ENCODE measurements around the gene ACTR1A. TPM values are rescaled to one million over a fixed set of nuclear protein-coding genes. Genes with fewer than 3 reads are reported as not detected.
A peak's percentile ranks its signal among the peaks of the same experiment; 100 is the strongest.
"Not testable (repeated sequence)": the region's sequence is repeated elsewhere in the genome, so short reads cannot be mapped to it uniquely, and the experiment has no call there.

ACTR1A gene
- total RNA-seq, 1 donor from 2014 or later = 66.8 TPM

DNA sequence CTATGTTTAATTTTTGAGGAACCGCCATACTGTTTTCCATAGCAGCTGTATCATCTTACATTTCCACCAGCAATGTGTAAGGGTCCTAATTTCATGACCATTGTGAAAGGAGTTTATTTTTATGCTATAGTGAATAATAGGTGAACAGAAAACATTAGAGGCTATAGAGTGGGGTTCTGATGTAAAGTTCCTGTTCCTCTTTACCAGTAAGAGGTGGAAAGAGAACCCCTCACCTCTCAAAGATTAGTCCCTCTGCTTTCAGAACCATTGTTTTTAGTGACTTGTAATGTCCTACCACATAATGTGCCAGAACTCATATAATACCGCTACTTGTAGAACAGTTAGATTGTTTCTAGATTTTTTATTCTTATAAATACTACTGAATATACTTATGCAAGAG is 35.4 kb upstream of the ACTR1A start:
- Histone ChIP-seq H3K27ac (ENCODE audit: low read depth, low read length) (no peak overlapping the region), H3K36me3 (ENCODE audit: control insufficient read depth in 3 of 3, insufficient read depth in 3 of 3, low read length in 3 of 3) (no peaks in the 10 kb centered on the region), H3K27me3 (ENCODE audit: control insufficient read depth in 3 of 3, insufficient read depth in 3 of 3, low read length in 3 of 3) (no peaks in the 10 kb centered on the region), H3K9me3 (ENCODE audit: control insufficient read depth in 3 of 3, low read length in 3 of 3) (no peaks in the 10 kb centered on the region), H3K4me1 (ENCODE audit: control insufficient read depth in 3 of 3, insufficient read depth in 3 of 3, low read length in 3 of 3) (peaks cover 0 to 4% (median 2%) of the 10 kb centered on the region in 3 donors), H3K9ac (ENCODE audit: low read depth in 1 of 3, low read length in 3 of 3) (no peak overlapping the region), H3K4me3 (ENCODE audit: low read length in 3 of 3) (no peak overlapping the region)

DNA sequence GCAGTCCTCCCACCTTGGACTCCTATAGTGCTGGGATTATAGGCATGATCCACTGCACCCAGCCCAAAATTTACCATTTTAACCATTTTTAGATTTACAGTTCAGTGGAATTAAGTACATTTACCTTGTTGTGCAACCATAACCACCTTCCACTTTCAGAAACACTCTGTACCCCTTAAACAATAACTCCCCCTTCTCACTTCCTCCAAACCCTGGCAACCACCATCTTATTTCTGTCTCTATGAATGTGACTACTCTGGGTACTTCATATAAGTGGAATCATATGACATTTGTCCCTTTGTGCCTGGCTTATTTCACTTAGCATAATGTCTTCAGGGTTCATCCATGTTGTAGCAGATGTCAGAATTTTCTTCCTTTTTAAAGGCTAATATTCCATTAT is 34.9 kb upstream of the ACTR1A start:
- H3K4me1 ChIP-seq (ENCODE audit: control insufficient read depth in 3 of 3, insufficient read depth in 3 of 3, low read length in 3 of 3) = peaks cover 0 to 4% (median 2%) of the 10 kb centered on the region in 3 donors
- H3K36me3 ChIP-seq (ENCODE audit: control insufficient read depth in 3 of 3, insufficient read depth in 3 of 3, low read length in 3 of 3) = no peaks in the 10 kb centered on the region
- H3K27ac ChIP-seq (ENCODE audit: low read depth, low read length) = no peak overlapping the region
- H3K27me3 ChIP-seq (ENCODE audit: control insufficient read depth in 3 of 3, insufficient read depth in 3 of 3, low read length in 3 of 3) = no peaks in the 10 kb centered on the region
- no peaks in the 10 kb centered on the region for H3K9me3 ChIP-seq (ENCODE audit: control insufficient read depth in 3 of 3, low read length in 3 of 3)
- H3K4me3 ChIP-seq (ENCODE audit: low read length in 3 of 3) = no peak overlapping the region
- no peak overlapping the region for H3K9ac ChIP-seq (ENCODE audit: low read depth in 1 of 3, low read length in 3 of 3)

DNA sequence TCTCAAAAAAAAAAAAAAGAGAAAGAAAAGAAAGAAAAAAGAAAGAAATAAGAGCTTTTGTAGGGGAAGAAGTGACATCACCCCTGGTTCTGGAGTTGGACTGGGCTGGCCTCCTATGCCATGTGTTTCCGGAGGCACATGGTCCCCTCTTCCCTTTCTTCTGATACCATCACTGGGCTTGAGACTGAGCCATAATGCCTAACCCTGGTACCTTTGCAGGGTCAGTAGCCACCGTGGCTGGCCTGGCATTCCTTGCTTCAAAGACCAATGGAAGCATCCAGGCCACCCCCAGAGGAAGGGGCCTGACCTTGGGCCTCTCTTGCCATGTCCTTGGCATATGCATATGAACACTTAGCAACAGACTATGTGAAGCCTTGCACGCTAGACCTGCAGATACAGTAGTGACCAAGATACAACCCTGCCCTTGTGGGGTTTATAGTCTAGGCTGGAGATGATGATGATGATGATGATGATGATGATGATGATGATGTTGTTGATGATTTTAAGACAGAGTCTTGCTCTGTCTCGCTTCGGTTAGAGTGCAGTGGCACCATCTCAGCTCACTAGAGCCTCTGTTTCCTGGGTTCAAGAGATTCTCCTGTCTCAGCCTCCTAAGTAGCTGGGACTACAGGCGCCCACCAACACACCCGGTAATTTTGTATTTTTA is 33.1 kb upstream of the ACTR1A start:
- Histone ChIP-seq H3K9ac (ENCODE audit: low read depth in 1 of 3, low read length in 3 of 3) (no peak overlapping the region), H3K4me3 (ENCODE audit: low read length in 3 of 3) (no peak overlapping the region), H3K36me3 (ENCODE audit: control insufficient read depth in 3 of 3, insufficient read depth in 3 of 3, low read length in 3 of 3) (no peaks in the 10 kb centered on the region), H3K27me3 (ENCODE audit: control insufficient read depth in 3 of 3, insufficient read depth in 3 of 3, low read length in 3 of 3) (no peaks in the 10 kb centered on the region), H3K4me1 (ENCODE audit: control insufficient read depth in 3 of 3, insufficient read depth in 3 of 3, low read length in 3 of 3) (peaks cover 0 to 4% (median 2%) of the 10 kb centered on the region in 3 donors), H3K9me3 (ENCODE audit: control insufficient read depth in 3 of 3, low read length in 3 of 3) (no peaks in the 10 kb centered on the region), H3K27ac (ENCODE audit: low read depth, low read length) (no peak overlapping the region)

DNA sequence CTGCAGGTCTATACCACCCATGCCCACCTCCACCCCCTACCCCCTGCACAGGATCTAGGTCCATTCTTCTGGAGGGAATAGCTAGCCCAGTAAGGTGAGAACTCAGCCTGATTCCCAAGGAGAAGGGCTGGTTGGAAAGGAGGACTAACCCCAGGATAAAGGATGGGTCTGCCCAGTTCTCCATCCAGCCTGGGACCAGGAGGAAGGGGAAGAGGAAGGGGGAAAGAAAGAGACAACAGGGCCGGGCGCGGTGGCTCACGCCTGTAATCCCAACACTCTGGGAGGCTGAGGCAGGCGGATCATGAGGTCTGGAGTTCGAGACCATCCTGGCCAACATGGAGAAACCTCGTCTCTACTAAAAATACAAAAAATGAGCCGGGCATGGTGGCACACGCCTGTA is 32.5 kb upstream of the ACTR1A start:
- H3K36me3 ChIP-seq (ENCODE audit: control insufficient read depth in 3 of 3, insufficient read depth in 3 of 3, low read length in 3 of 3); H3K27me3 ChIP-seq (ENCODE audit: control insufficient read depth in 3 of 3, insufficient read depth in 3 of 3, low read length in 3 of 3); H3K4me3 ChIP-seq (ENCODE audit: low read length in 3 of 3); H3K4me1 ChIP-seq (ENCODE audit: control insufficient read depth in 3 of 3, insufficient read depth in 3 of 3, low read length in 3 of 3); H3K27ac ChIP-seq (ENCODE audit: low read depth, low read length); H3K9ac ChIP-seq (ENCODE audit: low read depth in 1 of 3, low read length in 3 of 3); H3K9me3 ChIP-seq (ENCODE audit: control insufficient read depth in 3 of 3, low read length in 3 of 3): not testable (repeated sequence)

DNA sequence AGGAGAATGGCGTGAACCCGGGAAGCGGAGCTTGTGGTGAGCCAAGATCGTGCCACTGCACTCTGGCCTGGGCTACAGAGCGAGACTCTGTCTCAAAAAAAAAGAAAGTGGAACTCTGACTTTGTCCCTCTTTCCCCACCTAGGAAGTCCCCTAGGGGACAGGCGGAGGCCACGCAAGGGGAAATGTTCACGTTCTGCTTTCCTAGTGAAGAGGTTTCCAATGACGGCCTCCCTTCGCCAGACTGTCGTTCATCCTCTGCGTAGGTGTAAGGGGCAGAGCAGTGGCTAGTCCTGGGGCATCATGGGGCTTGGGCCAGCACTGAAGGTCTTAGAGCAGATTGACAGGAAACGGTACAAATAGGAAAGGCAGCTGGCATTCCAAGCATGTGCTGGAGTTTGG is 31.8 kb upstream of the ACTR1A start:
- no peaks in the 10 kb centered on the region for H3K9me3 ChIP-seq (ENCODE audit: control insufficient read depth in 3 of 3, low read length in 3 of 3)
- no peak overlapping the region for H3K4me3 ChIP-seq (ENCODE audit: low read length in 3 of 3)
- peaks cover 0 to 4% (median 2%) of the 10 kb centered on the region in 3 donors for H3K4me1 ChIP-seq (ENCODE audit: control insufficient read depth in 3 of 3, insufficient read depth in 3 of 3, low read length in 3 of 3)
- H3K27me3 ChIP-seq (ENCODE audit: control insufficient read depth in 3 of 3, insufficient read depth in 3 of 3, low read length in 3 of 3) = no peaks in the 10 kb centered on the region
- H3K9ac ChIP-seq (ENCODE audit: low read depth in 1 of 3, low read length in 3 of 3) = no peak overlapping the region
- H3K27ac ChIP-seq (ENCODE audit: low read depth, low read length) = no peak overlapping the region
- no peaks in the 10 kb centered on the region for H3K36me3 ChIP-seq (ENCODE audit: control insufficient read depth in 3 of 3, insufficient read depth in 3 of 3, low read length in 3 of 3)

DNA sequence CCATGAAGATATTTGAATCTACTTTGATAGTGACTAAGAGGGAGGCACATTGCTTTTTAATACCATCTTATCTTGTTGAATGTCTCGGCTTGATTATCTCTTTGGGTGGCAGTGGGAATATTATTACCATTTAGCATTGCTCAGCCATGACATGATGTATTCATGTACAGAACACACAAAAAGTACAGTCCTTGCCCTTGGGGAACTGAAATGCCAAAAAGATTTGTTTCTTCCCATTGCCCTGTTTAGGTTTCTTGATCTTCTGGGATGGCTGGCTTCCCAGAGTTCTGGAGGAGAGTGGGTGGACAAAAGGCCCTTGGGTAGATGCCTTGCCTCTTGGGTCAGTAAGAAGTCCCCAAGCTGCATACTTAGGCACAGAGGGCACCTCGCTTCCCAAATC is 25.0 kb upstream of the ACTR1A start:
- Histone ChIP-seq H3K36me3 (ENCODE audit: control insufficient read depth in 3 of 3, insufficient read depth in 3 of 3, low read length in 3 of 3) (peaks cover 0 to 5% (median 3%) of the 10 kb centered on the region in 3 donors), H3K9me3 (ENCODE audit: control insufficient read depth in 3 of 3, low read length in 3 of 3) (no peaks in the 10 kb centered on the region), H3K4me3 (ENCODE audit: low read length in 3 of 3) (no peak overlapping the region), H3K27ac (ENCODE audit: low read depth, low read length) (no peak overlapping the region), H3K9ac (ENCODE audit: low read depth in 1 of 3, low read length in 3 of 3) (no peak overlapping the region), H3K27me3 (ENCODE audit: control insufficient read depth in 3 of 3, insufficient read depth in 3 of 3, low read length in 3 of 3) (no peaks in the 10 kb centered on the region), H3K4me1 (ENCODE audit: control insufficient read depth in 3 of 3, insufficient read depth in 3 of 3, low read length in 3 of 3) (peaks cover 0 to 16% (median 9%) of the 10 kb centered on the region in 3 donors)

DNA sequence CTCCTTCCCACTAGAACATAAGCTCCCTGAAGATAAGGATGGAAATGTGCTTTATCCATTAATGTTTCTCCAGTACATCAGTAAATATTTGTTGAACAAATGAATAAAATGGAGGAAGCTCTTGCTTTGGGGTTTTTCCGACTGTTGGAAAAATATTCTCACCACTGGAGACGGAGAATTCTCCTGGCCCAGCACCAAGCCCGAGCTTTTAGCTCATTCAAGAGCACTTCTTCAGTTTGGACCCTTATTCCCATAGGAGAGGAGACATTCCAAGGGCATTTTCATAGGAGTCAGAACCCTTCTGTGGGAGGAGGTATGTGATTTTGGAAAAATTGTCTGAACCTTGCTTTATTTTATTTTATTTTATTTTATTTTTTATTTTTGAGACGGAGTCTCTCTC is 22.2 kb upstream of the ACTR1A start:
- Histone ChIP-seq H3K4me1 (ENCODE audit: control insufficient read depth in 3 of 3, insufficient read depth in 3 of 3, low read length in 3 of 3) (peaks cover 0 to 16% (median 9%) of the 10 kb centered on the region in 3 donors), H3K36me3 (ENCODE audit: control insufficient read depth in 3 of 3, insufficient read depth in 3 of 3, low read length in 3 of 3) (peaks cover 0 to 5% (median 3%) of the 10 kb centered on the region in 3 donors), H3K27ac (ENCODE audit: low read depth, low read length) (no peak overlapping the region), H3K27me3 (ENCODE audit: control insufficient read depth in 3 of 3, insufficient read depth in 3 of 3, low read length in 3 of 3) (no peaks in the 10 kb centered on the region), H3K9me3 (ENCODE audit: control insufficient read depth in 3 of 3, low read length in 3 of 3) (no peaks in the 10 kb centered on the region), H3K9ac (ENCODE audit: low read depth in 1 of 3, low read length in 3 of 3) (no peak overlapping the region), H3K4me3 (ENCODE audit: low read length in 3 of 3) (no peak overlapping the region)

DNA sequence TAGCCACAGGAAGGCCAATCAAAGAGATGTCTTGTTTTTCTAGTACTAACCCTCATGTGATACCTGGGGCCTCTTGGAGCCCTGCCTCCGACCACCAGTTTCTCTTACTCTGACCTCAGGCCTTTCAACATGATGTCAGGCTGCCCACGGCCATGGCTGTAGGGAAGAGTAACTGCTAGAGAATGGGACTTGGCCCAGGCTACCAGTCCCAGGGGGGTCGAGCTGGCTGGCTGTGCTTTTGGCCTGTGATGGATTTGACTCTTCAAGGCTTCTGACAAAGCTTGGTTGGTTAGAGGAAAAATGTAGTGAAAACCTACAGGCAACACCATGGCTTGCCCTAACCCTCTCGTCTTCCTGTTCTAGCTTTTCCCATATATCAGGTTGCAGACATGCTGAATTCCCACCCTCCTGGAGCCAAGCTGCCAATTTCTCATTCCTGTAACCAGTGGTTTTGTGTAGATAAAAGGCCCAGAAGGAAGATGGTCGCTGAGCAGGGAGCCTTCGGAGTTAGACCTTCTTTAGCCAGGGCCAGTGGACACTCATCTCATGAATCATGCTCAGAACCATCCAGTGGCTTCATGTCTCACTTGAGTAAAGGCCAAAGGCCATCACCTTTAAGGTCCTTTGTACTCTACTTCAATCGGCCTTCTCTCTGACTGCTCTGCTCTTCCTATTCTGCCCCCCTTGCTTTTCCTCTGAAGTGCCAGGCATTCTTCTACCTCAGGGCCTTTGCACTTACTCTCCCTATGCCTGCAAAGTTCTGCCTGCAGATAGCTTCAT is 20.9 kb upstream of the ACTR1A start:
- H3K27ac ChIP-seq (ENCODE audit: low read depth, low read length) = peak overlapping the region; percentile 23

DNA sequence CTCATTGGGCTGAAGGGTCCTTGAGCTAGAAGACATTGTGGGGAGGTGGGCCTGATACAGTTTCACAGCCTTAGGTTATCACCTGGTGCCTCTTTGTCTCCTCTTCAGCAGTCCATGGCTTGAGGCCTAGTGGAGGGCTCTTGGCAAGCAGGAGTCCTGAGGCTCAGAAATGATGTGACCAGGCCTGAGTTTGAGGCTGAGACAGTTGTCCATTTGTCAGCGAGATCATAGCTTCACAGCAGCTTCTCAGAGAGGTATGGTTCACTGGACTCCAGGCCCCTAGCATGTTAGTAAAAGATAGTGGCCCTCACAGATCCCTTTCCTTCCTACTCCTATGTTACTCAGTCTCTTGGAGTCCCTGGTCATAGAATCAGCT is 20.4 kb upstream of the ACTR1A start:
- Histone ChIP-seq H3K9ac (ENCODE audit: low read depth in 1 of 3, low read length in 3 of 3) (no peak overlapping the region), H3K4me3 (ENCODE audit: low read length in 3 of 3) (no peak overlapping the region), H3K9me3 (ENCODE audit: control insufficient read depth in 3 of 3, low read length in 3 of 3) (no peaks in the 10 kb centered on the region), H3K27ac (ENCODE audit: low read depth, low read length) (peak overlapping the region; percentile 23), H3K4me1 (ENCODE audit: control insufficient read depth in 3 of 3, insufficient read depth in 3 of 3, low read length in 3 of 3) (peaks cover 0 to 14% (median 9%) of the 10 kb centered on the region in 3 donors), H3K27me3 (ENCODE audit: control insufficient read depth in 3 of 3, insufficient read depth in 3 of 3, low read length in 3 of 3) (no peaks in the 10 kb centered on the region), H3K36me3 (ENCODE audit: control insufficient read depth in 3 of 3, insufficient read depth in 3 of 3, low read length in 3 of 3) (peaks cover 0 to 5% (median 3%) of the 10 kb centered on the region in 3 donors)

More for the DNA sequence above, 20.9 kb upstream of the ACTR1A start:
- Histone ChIP-seq H3K27me3 (ENCODE audit: control insufficient read depth in 3 of 3, insufficient read depth in 3 of 3, low read length in 3 of 3) (no peaks in the 10 kb centered on the region), H3K9me3 (ENCODE audit: control insufficient read depth in 3 of 3, low read length in 3 of 3) (no peaks in the 10 kb centered on the region), H3K36me3 (ENCODE audit: control insufficient read depth in 3 of 3, insufficient read depth in 3 of 3, low read length in 3 of 3) (peaks cover 0 to 5% (median 3%) of the 10 kb centered on the region in 3 donors), H3K9ac (ENCODE audit: low read depth in 1 of 3, low read length in 3 of 3) (no peak overlapping the region), H3K4me3 (ENCODE audit: low read length in 3 of 3) (no peak overlapping the region), H3K4me1 (ENCODE audit: control insufficient read depth in 3 of 3, insufficient read depth in 3 of 3, low read length in 3 of 3) (peaks cover 0 to 16% (median 9%) of the 10 kb centered on the region in 3 donors)

DNA sequence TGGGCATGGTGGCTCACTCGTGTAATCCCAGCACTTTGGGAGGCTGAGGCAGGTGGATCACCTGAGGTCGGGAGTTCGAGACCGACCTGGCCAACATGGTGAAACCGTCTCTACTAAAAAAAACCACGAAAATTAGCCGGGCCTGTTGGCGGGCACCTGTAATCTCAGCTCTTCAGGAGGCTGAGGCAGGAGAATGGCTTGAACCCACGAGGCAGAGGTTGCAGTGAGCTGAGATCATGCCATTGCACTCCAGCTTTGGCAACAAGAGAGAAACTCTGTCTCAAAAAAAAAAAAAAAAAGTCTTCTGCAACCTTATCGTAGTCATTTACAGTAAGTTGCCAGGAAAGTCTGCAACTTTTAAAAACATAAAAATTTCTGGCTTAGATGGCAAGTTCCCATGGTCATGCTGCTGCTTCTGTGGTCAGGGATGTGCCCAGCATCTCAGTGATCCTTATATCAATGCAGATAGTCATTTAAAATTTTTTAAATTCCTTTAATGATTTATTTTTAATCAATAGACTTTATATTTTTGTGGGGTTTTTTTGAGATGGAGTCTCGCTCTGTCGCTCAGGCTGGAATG is 16.8 kb upstream of the ACTR1A start:
- no peak overlapping the region for H3K27ac ChIP-seq (ENCODE audit: low read depth, low read length)
- H3K36me3 ChIP-seq (ENCODE audit: control insufficient read depth in 3 of 3, insufficient read depth in 3 of 3, low read length in 3 of 3) = peaks cover 0 to 8% (median 7%) of the 10 kb centered on the region in 3 donors
- H3K9me3 ChIP-seq (ENCODE audit: control insufficient read depth in 3 of 3, low read length in 3 of 3) = no peaks in the 10 kb centered on the region
- no peak overlapping the region for H3K4me3 ChIP-seq (ENCODE audit: low read length in 3 of 3)
- no peak overlapping the region for H3K9ac ChIP-seq (ENCODE audit: low read depth in 1 of 3, low read length in 3 of 3)
- peaks cover 3 to 14% (median 12%) of the 10 kb centered on the region in 3 donors for H3K4me1 ChIP-seq (ENCODE audit: control insufficient read depth in 3 of 3, insufficient read depth in 3 of 3, low read length in 3 of 3)
- no peaks in the 10 kb centered on the region for H3K27me3 ChIP-seq (ENCODE audit: control insufficient read depth in 3 of 3, insufficient read depth in 3 of 3, low read length in 3 of 3)
